ENCODE measurements around the gene SLC47A2.

SLC47A2 gene

DNA sequence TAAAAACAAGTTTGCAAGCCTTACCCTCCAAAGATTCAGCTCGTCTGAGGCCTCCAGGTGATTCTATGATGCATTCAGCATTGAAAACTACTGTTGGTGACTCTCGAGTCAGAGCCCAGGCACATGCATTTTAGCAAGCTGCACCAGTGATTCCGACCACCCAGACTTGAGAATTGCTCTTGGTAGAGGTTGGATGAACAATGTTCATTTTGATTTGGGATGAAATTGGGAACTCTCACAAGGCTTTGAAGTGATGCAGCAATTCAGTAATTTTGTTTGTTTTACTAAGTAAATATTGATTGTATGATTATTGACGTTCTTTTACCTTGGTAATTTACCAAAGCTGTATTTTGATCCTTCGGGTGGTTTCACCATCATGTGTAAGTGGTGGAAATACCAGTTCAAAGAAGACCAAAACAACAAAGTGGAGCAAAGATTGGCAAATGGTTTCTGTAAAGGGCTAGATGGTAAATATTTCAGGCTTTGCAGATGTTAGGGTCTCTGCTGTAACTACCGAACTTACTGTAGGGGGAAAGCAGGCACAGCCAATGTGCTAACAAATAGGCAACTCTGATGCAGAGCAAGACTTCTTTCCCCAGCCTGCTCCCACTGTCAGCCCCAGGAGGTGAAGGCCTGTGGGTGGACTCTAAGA, 56.0 kb downstream of the SLC47A2 start:
- in situ Hi-C loops (cut with MboI; ENCODE audit: low pct_unique_long_range_greater_than_20kb, low sequenced_read_pairs, unreplicated experiment), result no loop called here
- DNase-seq (ENCODE audit: low spot score), result no peak
- TF ChIP-seq, protein P1, sequence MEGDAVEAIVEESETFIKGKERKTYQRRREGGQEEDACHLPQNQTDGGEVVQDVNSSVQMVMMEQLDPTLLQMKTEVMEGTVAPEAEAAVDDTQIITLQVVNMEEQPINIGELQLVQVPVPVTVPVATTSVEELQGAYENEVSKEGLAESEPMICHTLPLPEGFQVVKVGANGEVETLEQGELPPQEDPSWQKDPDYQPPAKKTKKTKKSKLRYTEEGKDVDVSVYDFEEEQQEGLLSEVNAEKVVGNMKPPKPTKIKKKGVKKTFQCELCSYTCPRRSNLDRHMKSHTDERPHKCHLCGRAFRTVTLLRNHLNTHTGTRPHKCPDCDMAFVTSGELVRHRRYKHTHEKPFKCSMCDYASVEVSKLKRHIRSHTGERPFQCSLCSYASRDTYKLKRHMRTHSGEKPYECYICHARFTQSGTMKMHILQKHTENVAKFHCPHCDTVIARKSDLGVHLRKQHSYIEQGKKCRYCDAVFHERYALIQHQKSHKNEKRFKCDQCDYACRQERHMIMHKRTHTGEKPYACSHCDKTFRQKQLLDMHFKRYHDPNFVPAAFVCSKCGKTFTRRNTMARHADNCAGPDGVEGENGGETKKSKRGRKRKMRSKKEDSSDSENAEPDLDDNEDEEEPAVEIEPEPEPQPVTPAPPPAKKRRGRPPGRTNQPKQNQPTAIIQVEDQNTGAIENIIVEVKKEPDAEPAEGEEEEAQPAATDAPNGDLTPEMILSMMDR (IDR thresholded peaks at IDR 0.05; ENCODE audit: extremely low read depth, insufficient read depth, missing control alignments), result no peak

DNA sequence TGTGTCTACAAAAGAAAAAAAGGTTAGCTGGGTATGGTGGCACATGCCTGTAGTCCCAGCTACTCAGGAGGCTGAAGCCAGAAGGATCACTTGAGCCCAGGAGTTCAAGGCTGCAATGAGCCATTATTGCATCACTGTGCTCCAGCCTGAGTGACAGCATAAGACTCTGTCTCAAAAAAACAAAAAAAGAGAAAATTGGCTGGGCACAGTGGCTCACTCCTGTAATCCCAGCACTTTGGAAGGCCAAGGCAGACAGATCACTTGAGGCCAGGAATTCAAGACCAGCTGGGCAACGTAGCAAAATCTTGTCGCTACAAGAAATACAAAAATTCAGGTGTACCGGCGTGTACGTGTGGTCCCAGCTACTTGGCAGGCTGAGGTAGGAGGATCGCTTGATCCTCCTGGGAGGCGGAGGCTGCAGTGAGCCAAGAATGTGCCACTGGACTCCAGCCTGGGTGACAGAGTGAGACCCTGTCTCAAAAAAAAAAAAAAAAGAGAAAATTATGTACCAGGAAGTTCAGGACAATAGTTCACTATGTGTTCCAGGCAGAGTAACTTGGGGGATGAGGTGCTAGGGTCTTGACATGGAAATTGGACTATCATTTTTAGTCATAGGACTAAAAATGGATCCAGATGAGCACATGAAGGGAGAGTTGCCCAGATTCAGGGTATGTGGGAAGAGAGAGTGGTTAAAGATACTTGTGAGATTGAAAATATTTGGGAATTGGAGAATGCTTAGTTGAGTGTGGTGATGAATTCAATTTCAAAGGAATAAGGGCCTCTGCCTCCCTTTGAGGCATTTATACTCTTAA, 56.8 kb downstream of the SLC47A2 start:
- DNase-seq (ENCODE audit: low spot score), result no peak
- in situ Hi-C loops (cut with MboI; ENCODE audit: low pct_unique_long_range_greater_than_20kb, low sequenced_read_pairs, unreplicated experiment), result no loop called here
- TF ChIP-seq, protein P1 (IDR thresholded peaks at IDR 0.05; ENCODE audit: extremely low read depth, insufficient read depth, missing control alignments), result no peak

GRCh38 chr17:19656851-19657581, 59.4 kb downstream of the SLC47A2 start:
- no peak for DNase-seq (ENCODE audit: low spot score)
- in situ Hi-C loops (cut with MboI; ENCODE audit: low pct_unique_long_range_greater_than_20kb, low sequenced_read_pairs, unreplicated experiment), result no loop called here
- TF ChIP-seq, protein P1 (IDR thresholded peaks at IDR 0.05; ENCODE audit: extremely low read depth, insufficient read depth, missing control alignments), result no peak

- TF ChIP-seq, protein P1 (IDR thresholded peaks at IDR 0.05; ENCODE audit: extremely low read depth, insufficient read depth, missing control alignments), result no peak
- DNase-seq (ENCODE audit: low spot score), result no peak
- in situ Hi-C loops (cut with MboI; ENCODE audit: low pct_unique_long_range_greater_than_20kb, low sequenced_read_pairs, unreplicated experiment), result no loop called here
These were observed 60.0 kb downstream of the SLC47A2 start for GRCh38 chr17:19656336-19656735.

DNA sequence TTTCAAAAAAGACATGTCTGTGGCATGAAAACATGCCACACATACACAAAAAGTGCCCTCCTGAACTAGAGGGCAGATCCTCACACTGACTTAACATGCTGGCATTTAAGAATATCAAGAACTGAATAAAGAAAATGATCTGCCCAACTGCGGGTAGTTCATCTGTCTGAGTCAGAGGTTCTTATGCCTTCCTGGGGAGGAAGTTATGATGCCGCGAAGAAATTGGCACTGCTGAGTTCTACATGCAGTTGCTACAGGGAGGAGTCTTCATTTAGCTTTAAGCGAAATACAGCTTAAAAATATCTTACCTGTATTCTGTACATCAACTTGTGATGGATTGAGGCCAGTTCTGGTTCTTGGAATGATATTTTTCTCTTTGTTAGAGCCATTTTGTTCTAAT, 61.5 kb downstream of the SLC47A2 start:
- TF ChIP-seq, protein P1 (IDR thresholded peaks at IDR 0.05; ENCODE audit: extremely low read depth, insufficient read depth, missing control alignments), result no peak
- in situ Hi-C loops (cut with MboI; ENCODE audit: low pct_unique_long_range_greater_than_20kb, low sequenced_read_pairs, unreplicated experiment), result no loop called here
- no peak for DNase-seq (ENCODE audit: low spot score)

DNA sequence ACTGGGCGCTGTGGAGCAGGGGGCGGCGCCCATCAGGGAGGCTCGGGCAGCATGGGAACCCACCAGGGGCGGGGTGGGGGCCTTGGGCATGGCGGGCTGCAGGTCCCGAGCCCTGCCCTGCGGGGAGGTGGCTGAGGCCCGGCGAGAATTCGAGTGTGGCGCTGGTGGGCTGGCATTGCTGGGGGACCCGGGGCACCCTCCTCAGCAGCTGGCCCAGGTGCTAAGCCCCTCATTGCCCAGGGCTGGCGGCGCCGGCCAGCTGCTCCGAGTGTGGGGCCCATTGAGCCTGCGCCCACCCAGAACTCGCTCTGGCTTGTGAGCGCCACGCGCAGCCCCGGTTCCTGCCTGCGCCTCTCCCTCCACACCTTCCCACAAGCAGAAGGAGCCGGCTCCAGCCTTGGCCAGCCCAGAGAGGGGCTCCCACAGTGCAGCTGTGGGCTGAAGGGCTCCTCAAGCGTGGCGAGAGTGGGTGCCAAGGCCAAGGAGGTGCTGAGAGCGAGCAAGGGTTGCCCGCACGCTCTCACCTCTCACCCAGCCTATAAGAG, 62.0 kb downstream of the SLC47A2 start:
- in situ Hi-C loops (cut with MboI; ENCODE audit: low pct_unique_long_range_greater_than_20kb, low sequenced_read_pairs, unreplicated experiment), result no loop called here
- no peak for DNase-seq (ENCODE audit: low spot score)
- TF ChIP-seq, protein P1 (IDR thresholded peaks at IDR 0.05; ENCODE audit: extremely low read depth, insufficient read depth, missing control alignments), result no peak

All from GM13977 (cell line).